Stomach (tissue), 9 donors: ENCODE data around the gene EPB41L1. TPM values are rescaled to one million over a fixed set of nuclear protein-coding genes. Genes with fewer than 3 reads are reported as not detected.

Experiments used
- DNase-seq, 2 donors: peaks; one replicate each; pipeline versions ENCODE4 v3.0.0 to v3.0.0-alpha.2; 2013 to 2019
- H3K27ac ChIP-seq, 5 donors: fragments of 200-600 bp in 4 of 5; sonication (generic) in 4 of 5; one replicate each; pipeline ENCODE4 v1.5.1; 2013 to 2019; ENCODE audit warnings: mild to moderate bottlenecking in 1 of 5, moderate library complexity in 1 of 5
- H3K27me3 ChIP-seq, 3 donors: fragments of 200-600 bp; sonication (generic); one replicate each; pipeline ENCODE4 v1.5.1; 2017 to 2019; ENCODE audit warnings: mixed run types in 1 of 3
- H3K36me3 ChIP-seq, 4 donors: fragments of 200-600 bp; sonication (generic); 1 replicate in 3 of 4; 2 replicates in 1 of 4; pipeline ENCODE4 v1.5.1; 2016 to 2019
- H3K4me1 ChIP-seq, 4 donors: fragments of 200-600 bp; sonication (generic); one replicate each; pipeline ENCODE4 v1.5.1; 2016 to 2019
- H3K4me3 ChIP-seq, 4 donors: fragments of 200-600 bp; sonication (generic) in 3 of 4; one replicate each; pipeline ENCODE4 v1.5.1; 2016 to 2019; ENCODE audit warnings: mild to moderate bottlenecking in 1 of 4
- H3K9me3 ChIP-seq, 4 donors: fragments of 200-600 bp; sonication (generic); one replicate each; pipeline ENCODE4 v1.5.1; 2016 to 2019
- EP300 ChIP-seq: sonication (generic); formaldehyde crosslinking; IDR thresholded peaks from one replicate; pipeline ENCODE4 v1.6.1; 2017; ENCODE audit warnings: antibody characterized with exemption
- POLR2A ChIP-seq, 4 donors: fragments of 450-650 bp; IDR thresholded peaks; one replicate each; pipeline ENCODE4 v1.6.1; 2016; ENCODE audit warnings: antibody characterized with exemption in 4 of 4, control low read depth in 2 of 4, mild to moderate bottlenecking in 1 of 4, moderate library complexity in 1 of 4
- POLR2AphosphoS5 ChIP-seq, 3 donors: sonication (generic); formaldehyde crosslinking; IDR thresholded peaks; one replicate each; pipeline ENCODE4 v1.6.1; 2016; ENCODE audit warnings: antibody characterized with exemption in 3 of 3
- WGBS, 5 donors: extraction: QIAGEN DNeasy Blood & Tissue Kit in 3 of 5; methylation state at CpG; one replicate each; pipeline versions ENCODE4 v1.1.5 to v1.1.7; 2013 to 2018; 5-methylcytosine and 5-hydroxymethylcytosine counted together
- intact Hi-C: fragments of 100-400 bp; cut with DNase I; formaldehyde crosslinking; loops from one replicate; pipeline ENCODE4 v1.15.1; 2023; ENCODE audit warnings: low total_unique reads
- polyA plus RNA-seq, 3 donors: library from polyadenylated mRNA; stranded (reverse); fragments of 200-250 nt; gene quantifications; one replicate each; pipeline ENCODE4 v1.2.3, GENCODE V29; 2013
- total RNA-seq, 5 donors: library from RNA; depleted of rRNA; stranded (reverse); fragments of >200 nt; gene quantifications; one replicate each; pipeline versions ENCODE4 v1.1.0 to v1.2.3, GENCODE V29; 2014 to 2016
- TF ChIP-seq, protein P1 (sequence below), 7 experiments: fragments of 450-650 bp in 4 of 7; fragments of 200-600 bp in 3 of 7; sonication (generic) in 3 of 7; IDR thresholded peaks; one replicate each; pipeline ENCODE4 v1.5.1; 2016 to 2019; ENCODE audit warnings: antibody characterized with exemption in 7 of 7, control low read depth in 2 of 7, mild to moderate bottlenecking in 1 of 7
- donor health status: healthy with polysubstance abuse.
- donor health status: Bipolar disorder and iron deficiency.
- donor health status: healthy.

EPB41L1 gene
- total and polyA plus RNA-seq, 8 donors: 25.9 to 271 (median 40.4) TPM

DNA sequence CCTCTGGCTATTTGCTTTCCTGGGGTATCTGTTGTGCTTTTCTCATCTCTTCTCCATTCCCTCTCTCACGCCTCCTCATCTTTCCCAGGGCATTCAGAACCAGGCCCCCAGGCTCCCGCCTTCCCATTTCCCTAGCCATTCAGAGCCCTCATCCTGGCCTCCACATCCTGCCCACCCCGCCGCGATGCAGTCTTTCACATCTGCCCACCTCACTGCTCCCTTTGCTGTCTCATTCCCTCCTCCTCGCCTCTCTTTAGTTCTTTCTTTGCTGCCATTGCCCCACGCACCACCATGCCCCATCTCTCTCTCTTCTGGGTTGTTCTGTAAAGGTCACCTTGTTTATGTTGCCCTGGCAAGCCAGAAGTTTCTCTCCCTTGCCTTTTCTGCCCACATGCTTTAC lies 71.1 kb downstream of the EPB41L1 start:
- WGBS, 5 donors: 86 to 92% (median 88%) methylated on average over 7 of the region's 7 CpGs
- no peak overlapping the region for H3K27ac ChIP-seq
- TF ChIP-seq POLR2A (IDR thresholded peaks at IDR 0.05) (no peak), EP300 (no peak), POLR2AphosphoS5 (IDR thresholded peaks at IDR 0.05) (no peak)
- TF ChIP-seq, protein P1, sequence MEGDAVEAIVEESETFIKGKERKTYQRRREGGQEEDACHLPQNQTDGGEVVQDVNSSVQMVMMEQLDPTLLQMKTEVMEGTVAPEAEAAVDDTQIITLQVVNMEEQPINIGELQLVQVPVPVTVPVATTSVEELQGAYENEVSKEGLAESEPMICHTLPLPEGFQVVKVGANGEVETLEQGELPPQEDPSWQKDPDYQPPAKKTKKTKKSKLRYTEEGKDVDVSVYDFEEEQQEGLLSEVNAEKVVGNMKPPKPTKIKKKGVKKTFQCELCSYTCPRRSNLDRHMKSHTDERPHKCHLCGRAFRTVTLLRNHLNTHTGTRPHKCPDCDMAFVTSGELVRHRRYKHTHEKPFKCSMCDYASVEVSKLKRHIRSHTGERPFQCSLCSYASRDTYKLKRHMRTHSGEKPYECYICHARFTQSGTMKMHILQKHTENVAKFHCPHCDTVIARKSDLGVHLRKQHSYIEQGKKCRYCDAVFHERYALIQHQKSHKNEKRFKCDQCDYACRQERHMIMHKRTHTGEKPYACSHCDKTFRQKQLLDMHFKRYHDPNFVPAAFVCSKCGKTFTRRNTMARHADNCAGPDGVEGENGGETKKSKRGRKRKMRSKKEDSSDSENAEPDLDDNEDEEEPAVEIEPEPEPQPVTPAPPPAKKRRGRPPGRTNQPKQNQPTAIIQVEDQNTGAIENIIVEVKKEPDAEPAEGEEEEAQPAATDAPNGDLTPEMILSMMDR (IDR thresholded peaks at IDR 0.05): no peak
- H3K27me3 ChIP-seq: no peaks in the 10 kb centered on the region
- H3K4me1 ChIP-seq: no peaks in the 10 kb centered on the region
- peaks cover 13 to 100% (median 97%) of the 10 kb centered on the region in 4 donors for H3K36me3 ChIP-seq
- no peak for DNase-seq
- H3K9me3 ChIP-seq: no peaks in the 10 kb centered on the region
- H3K4me3 ChIP-seq: no peak overlapping the region
- intact Hi-C loops: no loop called here

DNA sequence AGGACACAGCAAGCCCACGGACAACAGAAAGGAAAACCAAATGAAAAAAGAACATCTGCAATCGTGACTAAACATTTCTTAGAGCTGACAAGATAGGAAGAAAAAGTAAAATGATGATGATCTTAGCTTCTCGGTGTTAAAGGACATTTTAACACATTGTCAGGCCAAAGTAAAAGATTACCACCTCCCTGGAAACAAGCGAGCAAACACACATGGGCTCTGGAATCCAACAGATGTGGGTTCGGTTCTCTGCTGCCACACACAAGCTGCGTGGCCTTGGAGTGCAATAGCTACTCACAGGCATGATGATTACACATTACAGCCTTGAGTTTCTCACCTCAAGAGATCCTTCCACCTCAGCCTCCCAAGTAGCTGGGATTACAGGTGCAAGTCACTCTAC lies 74.2 kb downstream of the EPB41L1 start:
- no peaks in the 10 kb centered on the region for H3K9me3 ChIP-seq
- WGBS, 5 donors: 64 to 79% (median 74%) methylated on average over 6 of the region's 6 CpGs
- no peak overlapping the region for H3K4me3 ChIP-seq
- H3K4me1 ChIP-seq: no peaks in the 10 kb centered on the region
- H3K36me3 ChIP-seq: peaks cover 0 to 80% (median 68%) of the 10 kb centered on the region in 4 donors
- DNase-seq: no peak
- no peak for TF ChIP-seq EP300
- TF ChIP-seq, protein P1 (IDR thresholded peaks at IDR 0.05): no peak
- TF ChIP-seq POLR2A (IDR thresholded peaks at IDR 0.05): no peak
- no peak for TF ChIP-seq POLR2AphosphoS5 (IDR thresholded peaks at IDR 0.05)
- H3K27ac ChIP-seq: no peak overlapping the region
- intact Hi-C loops: no loop called here
- H3K27me3 ChIP-seq: no peaks in the 10 kb centered on the region

DNA sequence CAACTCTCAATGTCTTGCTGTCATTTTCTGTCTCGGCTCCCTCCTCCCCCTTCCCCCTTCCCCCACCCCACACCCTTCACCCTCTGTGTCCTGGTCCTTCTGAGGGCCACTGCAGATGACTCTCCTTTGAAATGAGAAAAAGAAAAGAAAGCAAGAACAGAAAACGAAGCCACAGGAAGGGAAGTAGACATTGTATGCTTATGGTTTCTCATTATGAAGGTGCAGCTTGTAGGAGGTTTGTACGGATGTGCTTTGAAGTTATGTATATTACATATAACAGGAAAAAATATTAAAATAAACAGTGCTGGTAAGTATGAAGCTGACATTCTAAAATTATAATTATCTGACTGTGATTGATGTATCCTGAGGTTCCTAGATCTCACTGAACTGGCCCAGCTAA lies 75.5 kb downstream of the EPB41L1 start:
- TF ChIP-seq, protein P1 (IDR thresholded peaks at IDR 0.05): no peak
- TF ChIP-seq POLR2A (IDR thresholded peaks at IDR 0.05) (no peak), EP300 (no peak), POLR2AphosphoS5 (IDR thresholded peaks at IDR 0.05) (no peak)
- Histone ChIP-seq H3K27me3 (no peaks in the 10 kb centered on the region), H3K4me1 (no peaks in the 10 kb centered on the region), H3K36me3 (peaks cover 0 to 69% (median 56%) of the 10 kb centered on the region in 4 donors), H3K27ac (no peak overlapping the region), H3K9me3 (no peaks in the 10 kb centered on the region), H3K4me3 (no peak overlapping the region)
- WGBS, 5 donors: 62 to 75% (median 71%) methylated on average over 3 of the region's 3 CpGs
- DNase-seq: no peak
- intact Hi-C loops: no loop called here

DNA sequence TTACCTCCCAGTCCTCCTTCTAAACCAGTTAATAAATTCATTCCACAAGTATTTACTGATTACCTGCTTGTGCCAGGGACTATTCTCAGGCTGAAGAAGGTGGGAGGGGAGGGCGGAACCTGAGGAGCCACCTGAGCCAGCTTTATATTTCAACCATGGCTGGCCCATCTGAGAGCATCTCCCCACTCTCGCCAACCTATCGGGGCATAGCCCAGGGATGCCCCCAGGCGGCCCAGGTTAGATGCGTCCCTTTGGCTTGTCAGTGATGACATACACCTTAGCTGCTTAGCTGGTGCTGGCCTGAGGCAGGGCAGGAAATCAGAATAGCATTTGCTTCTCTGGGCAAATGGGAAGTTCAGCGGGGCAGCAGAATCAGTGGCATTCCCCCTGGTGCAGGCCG lies 76.8 kb downstream of the EPB41L1 start:
- H3K9me3 ChIP-seq: no peaks in the 10 kb centered on the region
- intact Hi-C loops: no loop called here
- no peaks in the 10 kb centered on the region for H3K27me3 ChIP-seq
- H3K4me1 ChIP-seq: peaks cover 4 to 8% (median 7%) of the 10 kb centered on the region in 4 donors
- no peak overlapping the region for H3K27ac ChIP-seq
- WGBS, 5 donors: 87 to 94% (median 91%) methylated on average over 7 of the region's 7 CpGs
- TF ChIP-seq POLR2AphosphoS5 (IDR thresholded peaks at IDR 0.05) (no peak), POLR2A (IDR thresholded peaks at IDR 0.05) (no peak), EP300 (no peak)
- TF ChIP-seq, protein P1 (IDR thresholded peaks at IDR 0.05): no peak
- no peak overlapping the region for H3K4me3 ChIP-seq
- H3K36me3 ChIP-seq: peaks cover 0 to 56% (median 43%) of the 10 kb centered on the region in 4 donors
- DNase-seq: no peak
